T-helper 1 cell (primary cell): ENCODE data around the gene OPCML.
"Not testable (repeated sequence)": the region's sequence is repeated elsewhere in the genome, so short reads cannot be mapped to it uniquely, and the experiment has no call there.

ENCODE experiments used
- DNase-seq, 5 donors: peaks; one replicate each; pipeline ENCODE4 v3.0.0-alpha.2; 2012 to 2020

The OPCML gene

DNA sequence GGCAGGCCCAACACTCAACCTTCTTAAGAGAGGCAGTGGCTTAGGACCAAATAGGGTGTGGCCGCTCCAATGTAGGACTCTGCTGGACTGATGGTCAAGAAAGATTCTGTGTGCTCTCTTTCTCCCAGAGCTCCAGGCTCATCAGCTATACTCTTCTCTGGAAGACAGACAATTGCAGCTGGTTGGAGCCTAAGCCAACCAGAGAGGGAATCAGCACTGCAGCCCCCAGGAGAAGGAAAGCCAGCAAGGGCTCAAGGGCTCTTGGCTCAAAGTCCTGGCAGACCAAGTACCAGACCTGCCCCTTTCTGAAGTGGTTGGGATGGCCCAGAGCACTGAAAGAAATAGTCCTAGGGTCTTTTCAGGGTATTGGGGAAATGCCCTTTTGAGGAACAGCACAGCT, 1084.5 kb downstream of the OPCML start:
- DNase-seq, result no peak

DNA sequence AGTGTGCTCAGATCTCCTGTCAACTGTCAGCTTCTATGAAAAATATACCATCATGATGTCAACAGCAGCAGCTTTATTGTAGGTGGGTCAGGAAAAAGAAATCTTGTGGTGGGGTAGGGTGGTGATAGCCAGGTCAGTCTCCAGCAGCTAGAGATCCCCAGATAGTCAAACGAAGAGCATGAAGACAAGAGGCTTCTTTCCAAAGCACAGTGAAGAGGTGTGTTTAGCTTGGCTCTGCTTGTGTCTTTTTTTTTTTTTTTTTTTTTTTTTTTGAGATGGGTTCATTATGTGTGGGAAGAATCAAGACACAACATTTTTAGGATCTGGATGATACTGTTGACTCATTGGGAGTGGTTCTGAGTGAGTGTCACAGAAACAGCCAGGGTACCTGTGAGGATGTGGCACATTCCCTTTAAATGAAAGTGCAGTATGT, 1086.4 kb downstream of the OPCML start:
- no peak for DNase-seq

DNA sequence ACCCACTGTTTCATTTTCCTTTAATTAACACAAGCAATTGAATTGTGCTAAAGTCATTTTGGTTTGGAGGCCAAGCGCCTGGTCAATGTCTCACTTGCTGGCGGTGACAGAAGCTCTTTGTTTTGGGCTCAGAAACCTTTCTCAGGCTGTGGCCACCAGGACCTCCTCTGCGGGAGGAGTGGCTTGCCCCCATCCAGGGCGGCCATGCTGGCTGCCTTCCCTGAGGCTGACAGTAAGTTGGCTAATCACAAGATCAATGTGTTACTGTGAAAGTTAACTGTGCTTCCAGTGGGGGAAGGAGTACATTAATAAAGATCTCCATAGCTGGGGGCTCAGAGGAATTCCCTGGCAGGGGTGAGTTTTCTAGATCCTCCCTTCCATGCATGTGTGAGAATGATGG, 1087.4 kb downstream of the OPCML start:
- DNase-seq, result no peak

DNA sequence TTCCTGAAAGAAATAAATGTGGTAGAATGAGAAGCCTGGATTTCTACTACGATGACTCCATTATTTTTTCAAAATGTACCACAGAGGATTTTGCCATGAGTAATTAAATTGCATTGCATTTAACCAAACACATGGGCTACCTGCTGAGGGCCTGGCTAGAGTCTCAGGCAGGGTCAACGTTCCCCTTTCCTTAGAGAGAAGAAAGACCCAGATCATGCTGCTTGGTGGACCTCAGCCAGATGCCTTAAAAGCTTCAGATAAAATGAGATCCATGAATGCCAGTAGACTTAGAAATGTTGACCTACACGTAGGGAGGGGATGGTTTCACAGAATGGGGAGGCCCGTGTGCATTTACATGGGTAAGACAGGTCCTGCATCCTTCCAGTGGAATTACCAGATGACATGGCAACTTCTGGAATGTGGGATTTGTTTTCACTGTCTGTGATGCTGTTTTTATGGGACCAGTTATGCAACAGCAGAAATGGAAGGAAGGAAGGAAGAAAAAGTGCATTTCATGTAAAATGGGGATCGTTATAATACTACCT, 1092.5 kb downstream of the OPCML start:
- DNase-seq, result no peak

DNA sequence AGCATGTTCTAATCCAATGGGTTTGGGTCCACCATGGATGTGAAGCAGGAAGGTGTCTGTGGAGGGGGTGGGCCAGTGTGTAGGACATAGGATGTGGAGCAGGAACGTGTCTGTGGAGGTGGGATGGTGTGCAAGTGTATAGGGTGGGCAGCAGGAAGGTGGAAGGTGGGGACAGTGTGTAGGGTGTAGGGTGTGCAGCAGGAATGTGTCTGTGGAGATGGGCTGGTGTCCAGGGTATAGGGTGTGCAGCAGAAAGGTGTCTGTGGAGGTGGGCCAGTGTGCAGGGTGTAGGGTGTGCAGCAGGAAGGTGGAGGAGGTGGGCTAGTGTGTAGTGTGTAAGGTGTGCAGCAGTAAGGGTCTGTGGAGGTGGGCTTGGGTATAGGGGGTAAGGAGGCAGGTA, 1093.9 kb downstream of the OPCML start:
- DNase-seq, result no peak

DNA sequence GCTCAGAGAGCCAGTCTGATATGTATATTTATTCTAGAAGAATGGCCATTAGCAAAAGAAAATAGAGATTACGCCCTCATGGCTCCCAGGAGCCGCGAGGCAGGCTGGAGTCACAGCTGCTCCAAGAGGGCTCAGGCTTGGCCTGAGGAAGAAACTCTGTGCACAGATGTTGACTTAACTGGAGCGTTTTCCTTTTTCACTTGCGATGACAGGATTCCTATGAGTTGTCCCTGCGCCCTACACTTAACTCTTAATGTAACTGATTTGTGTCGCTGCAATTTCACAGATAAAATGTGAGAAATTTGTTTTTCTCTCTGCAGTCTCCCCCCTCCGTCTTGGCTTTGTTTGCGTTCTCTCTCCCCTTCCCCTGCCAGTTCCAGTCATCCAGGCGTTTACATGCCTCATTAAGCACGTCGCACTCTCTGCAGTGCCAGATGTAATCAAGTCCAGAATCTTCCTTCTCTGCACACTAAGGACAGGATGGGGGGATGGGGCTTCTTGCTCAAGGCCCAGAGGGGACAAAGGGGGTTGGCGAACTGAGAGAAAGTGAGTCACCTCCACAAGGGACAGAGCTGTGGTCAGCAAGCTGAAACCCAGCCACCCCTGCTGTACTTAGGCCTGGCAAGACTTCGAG, 1101.8 kb downstream of the OPCML start:
- DNase-seq, result no peak

DNA sequence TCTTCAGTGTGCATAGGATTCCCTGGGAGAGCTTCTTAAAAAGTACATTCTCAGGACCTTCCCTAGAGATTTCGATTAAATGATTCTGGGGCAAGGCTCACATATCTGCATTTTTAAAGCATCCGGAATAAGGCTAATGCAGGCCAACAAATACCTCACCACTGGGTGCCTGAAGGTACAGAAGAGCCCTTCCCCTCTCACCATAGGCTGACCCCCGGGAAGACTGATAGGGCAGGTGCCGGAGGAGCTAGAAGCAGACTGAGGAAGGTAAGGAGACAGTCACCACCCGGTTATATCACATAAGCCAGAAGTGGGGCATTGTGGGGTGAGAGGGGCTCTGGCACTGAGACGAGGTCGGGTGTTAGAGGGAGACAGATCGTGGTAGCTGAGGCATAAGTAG, 1102.6 kb downstream of the OPCML start:
- no peak for DNase-seq

DNA sequence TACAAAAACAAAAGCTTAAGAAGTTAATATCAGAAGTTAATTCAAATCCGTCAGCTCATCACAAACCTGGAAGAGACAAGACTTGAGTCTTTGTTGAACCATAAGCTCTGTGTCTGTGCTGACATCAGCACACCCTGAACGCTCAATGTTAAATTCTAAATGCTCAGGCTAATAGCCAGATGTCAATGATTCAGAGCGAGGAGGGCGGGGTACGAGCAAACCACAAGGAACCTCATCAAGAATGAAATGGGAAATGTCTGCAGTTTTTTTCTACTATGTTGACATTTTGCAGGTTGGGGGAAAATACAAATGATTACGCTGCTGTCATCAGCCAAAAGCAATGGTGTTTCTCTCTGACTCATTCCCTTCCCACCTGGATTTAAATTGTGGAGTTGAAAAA, 1104.7 kb downstream of the OPCML start:
- DNase-seq, result no peak

DNA sequence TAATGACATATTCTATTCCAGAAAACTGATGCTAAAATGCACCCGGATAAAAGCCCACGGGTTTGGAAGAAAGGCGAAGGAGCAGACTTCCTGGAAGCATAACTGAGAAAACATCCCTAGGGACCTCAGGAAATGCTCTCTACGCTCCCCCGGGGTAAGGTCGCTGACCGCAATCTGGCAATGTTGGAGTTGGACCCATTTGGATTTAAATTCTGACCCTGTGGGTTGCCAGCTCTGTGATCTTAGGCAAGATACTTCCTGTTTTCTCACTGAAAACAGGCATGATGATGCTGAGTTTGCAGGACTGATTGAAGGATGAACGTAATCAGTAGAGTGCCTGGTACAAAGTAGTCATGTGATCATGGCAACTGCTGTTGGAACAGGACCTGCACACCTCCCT, 1107.9 kb downstream of the OPCML start:
- no peak for DNase-seq

DNA sequence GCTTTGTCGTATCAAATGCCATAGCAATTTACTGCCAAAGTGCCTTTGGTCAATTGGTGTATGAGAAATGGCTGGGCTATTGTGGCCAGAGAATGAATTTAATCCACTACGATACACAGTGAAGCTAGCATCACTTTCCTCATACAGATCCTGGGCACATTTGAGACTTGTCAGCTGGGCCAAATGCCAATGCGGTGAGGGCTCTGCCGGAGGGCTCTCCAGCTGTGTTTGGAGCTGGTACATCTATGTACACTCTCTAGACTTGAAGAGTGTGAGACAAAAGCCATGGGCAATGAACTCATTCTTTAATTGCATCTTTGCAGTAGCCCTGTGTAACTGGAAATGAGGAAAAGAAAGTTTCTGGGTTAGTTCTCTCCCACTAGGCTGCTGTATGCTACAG, 1109.0 kb downstream of the OPCML start:
- no peak for DNase-seq

DNA sequence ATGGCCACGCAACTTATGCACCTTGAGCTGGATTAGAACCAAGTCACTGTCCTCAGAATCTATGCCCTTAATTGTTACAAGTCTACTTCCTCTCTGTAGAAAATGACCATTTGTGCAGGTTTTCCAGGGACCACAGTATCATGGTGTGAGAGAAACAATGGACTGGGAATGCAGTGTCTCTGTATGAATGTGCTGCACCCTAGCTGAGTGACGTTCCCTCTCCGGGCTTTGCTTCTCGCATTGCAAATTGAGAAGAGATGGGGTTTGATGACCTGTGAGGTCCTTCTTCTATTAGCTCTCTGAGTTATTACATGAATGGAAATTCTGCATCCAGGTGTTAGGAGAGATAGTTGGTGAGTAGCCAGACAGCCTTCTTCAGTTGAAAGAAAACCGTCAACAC, 1109.6 kb downstream of the OPCML start:
- DNase-seq, result no peak

DNA sequence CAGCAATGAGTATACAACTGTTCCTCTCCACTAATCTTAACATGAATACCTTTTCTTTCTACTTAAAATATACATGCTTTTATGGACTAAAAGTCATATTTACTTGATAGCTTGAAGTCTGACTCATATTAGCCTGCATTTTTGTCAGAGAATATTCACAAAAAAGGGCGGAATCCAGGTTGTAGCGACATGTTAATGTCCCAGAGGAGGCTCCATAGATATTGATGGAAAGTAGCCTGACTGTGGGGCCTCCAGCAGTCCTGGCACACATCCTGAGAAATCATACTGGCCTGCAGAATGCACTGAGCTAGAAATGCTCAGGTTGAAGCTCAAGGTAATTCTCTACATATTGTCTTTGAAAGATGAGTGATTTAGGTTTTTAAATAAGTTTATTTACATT, 1110.7 kb downstream of the OPCML start:
- no peak for DNase-seq

DNA sequence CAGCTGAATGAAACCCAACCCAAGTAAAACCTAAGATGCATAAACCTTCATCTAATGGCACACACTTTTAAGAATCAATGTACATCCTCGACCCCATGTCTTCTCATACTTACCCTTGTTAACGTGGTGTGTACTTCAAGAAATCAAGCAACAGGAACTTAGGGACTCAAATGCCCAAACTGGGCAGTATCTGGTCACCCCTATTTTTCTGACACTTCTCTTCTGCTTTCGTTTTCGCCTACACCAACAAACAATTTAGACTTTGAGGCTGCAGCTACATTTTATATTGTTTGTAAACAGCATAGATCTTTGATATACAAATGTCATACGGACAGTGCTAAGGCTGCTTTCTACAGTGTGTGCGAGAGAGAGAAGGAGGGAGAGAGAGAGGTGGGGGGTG, 1117.8 kb downstream of the OPCML start:
- no peak for DNase-seq

DNA sequence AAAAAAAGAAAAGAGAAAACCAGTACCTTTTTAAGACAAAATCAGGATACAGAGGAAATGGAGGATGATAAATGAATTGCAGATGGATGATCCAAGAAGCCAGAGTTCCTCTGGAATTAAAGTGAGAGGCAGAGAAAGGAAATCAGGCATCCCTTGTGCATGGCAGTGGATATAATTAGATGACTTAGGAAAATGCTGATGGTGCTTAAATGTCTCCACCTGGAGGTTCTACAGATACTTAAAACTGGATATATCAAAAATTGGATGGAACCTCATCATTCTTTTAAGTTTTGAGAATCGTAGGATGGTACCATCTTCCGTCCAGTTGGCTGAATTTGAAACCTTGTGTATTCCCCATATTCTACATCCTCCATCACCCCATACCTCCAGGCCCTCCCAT, 1121.9 kb downstream of the OPCML start:
- DNase-seq, result no peak

DNA sequence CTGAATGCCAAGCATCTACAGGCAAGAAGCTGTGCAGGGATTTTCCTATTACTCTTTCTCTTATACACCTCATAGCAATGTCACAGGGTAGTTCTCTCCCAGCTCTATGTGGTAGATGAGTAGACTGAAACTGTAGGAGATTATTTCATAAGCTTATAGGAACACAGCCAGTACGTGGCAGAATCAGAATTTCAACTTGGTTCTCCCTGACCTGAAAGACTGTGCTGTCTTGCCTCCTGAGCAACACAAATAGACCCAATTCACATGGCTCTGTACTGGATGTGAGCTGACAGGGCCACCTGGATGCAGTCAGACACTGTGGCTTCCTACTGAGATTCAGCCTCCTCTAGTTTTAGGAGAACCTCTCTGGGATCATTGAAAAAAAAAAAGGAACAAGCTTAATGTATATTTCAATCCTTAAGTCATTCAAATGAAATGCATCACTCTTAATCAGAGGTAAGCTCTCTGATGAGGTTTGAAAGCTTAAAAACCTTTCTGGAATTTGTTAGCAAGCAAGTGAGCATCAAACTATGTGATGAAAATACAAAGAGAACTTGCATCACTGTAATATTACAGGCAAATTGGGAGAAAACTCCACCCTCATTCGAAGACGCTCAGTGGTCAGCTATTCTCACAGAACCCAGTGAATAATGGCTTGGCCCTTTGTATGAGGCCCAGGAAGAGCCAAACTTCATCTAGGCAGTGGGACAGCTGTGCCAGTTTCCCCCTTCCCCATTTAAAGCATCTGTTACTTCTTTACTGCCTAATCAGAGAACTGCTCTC, 1122.5 kb downstream of the OPCML start:
- DNase-seq, result no peak

DNA sequence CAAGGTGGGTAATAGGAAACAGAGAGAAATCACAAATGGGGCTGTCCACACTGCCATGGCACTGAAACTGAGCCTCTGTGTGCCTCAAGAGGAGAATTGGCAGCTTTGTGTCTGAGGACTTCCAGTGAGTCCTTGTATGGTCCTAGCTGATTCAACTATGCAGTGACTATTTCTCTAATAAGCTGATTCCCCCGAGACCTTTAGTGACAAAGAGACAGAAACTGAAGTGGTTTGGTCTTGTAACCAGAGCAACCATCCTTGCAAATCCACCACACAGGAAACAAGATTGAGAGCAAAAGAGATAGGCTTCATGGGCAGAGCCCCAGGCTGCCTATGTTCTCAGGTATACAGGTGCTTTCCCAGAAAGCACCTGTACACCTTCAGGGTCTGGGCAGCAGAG, 1123.4 kb downstream of the OPCML start:
- no peak for DNase-seq

DNA sequence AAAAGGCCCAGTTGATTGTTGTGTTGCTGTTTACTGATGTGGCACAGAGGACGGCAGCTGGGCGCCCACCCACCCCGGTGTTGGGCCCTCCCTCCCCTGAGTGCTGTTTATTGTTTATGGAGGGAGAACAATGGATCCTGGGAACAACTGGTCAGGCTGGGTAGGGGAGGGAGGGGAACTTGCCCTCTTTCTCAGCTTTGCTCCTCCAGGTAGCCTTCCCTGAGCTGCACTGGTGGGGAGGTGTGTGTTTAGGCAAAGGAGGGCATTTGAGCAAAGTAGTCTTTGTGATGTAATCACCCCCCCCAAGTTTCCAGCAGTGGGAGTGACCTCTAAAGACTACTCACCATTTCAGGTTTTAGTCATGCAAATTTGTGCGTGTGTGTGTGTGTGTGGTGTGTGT, 1126.6 kb downstream of the OPCML start:
- DNase-seq, result no peak

DNA sequence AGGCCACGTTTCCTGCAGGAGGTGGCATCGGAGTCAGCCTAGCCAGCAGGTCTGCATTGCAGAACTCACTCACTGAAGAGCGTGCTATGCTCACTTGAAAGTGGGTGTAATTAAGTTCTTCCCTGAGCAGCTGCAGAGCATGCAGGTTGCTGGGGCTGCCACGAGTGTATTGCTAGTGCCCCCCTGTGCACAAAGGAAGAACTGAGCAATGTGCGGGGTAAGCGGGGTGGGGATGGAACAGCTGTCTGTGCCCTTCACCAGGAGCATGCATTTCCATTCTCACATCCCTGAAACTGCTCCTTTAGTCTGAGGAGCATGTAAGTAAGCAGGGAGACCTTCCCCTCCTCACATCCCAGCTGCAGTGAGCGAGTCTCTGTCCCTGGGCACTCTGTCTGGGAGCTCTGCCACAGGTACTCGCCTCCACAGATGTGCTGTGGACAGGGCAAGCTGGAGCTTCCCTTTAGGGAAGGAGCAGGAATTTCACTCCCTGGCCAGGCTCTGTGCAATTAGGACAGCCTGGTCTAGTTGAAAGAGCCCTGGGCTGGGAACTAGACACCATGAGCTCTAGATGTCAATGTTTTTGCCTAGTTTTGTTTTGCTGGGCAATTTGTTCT, 1130.1 kb downstream of the OPCML start:
- DNase-seq, result peak in 1 of 5 donors; percentile 40

DNA sequence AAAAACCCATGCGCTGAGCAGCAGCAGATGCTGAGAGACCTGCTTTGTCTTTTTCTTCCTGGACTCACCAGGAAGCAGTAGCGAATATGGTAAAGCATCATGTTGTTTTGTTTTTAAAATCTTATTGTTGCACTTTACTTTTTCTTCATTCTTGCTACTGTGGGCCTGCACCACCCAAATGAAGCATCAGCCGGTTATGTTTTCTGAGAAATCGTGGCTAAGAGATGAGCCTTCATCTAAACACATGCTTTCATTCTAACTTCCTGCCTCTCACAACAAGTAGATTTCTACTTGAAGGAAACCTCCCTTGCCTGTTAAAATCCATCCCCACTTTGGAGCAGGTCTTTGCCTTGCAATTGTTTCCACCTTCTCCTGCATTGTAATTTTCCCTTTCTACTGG, 1136.0 kb downstream of the OPCML start:
- peak in 1 of 5 donors; percentile 8 for DNase-seq

DNA sequence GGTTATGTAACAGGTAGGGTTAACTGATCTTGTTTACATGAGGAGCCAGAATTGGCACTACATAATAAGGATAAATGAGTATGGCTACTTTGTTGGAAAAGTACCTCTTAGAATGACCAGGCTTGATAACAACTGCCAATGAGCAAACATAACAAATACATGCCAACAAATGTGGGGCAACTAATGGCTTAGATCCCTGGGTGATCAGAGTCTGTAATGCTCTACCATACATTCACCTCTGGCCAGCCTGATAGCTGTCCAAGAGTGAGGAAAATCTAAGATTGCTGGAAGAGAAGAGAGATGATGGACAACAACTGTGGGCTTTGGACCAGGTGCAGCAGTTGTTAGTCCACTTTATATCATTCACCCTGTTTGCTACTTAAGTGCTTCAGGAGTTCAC, 1136.9 kb downstream of the OPCML start:
- no peak for DNase-seq

DNA sequence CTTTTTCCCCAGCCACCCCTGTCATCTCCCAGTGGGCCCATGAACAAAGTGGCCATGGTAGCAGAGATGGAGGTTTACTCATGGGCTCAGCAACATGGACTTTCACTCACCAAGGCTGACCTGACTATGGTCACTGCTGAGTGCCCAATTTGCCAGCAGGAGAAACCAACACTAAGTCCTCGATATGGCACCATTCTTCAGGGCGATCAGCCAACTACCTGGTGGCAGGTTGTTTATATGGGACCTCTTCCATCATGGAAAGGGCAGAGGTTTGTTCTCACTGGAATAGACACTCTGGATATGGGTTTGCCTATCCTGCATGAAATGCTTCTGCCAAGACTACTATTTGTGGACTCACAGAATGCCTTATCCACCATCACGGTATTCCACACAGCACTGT, 1152.8 kb downstream of the OPCML start:
- no peak for DNase-seq

DNA sequence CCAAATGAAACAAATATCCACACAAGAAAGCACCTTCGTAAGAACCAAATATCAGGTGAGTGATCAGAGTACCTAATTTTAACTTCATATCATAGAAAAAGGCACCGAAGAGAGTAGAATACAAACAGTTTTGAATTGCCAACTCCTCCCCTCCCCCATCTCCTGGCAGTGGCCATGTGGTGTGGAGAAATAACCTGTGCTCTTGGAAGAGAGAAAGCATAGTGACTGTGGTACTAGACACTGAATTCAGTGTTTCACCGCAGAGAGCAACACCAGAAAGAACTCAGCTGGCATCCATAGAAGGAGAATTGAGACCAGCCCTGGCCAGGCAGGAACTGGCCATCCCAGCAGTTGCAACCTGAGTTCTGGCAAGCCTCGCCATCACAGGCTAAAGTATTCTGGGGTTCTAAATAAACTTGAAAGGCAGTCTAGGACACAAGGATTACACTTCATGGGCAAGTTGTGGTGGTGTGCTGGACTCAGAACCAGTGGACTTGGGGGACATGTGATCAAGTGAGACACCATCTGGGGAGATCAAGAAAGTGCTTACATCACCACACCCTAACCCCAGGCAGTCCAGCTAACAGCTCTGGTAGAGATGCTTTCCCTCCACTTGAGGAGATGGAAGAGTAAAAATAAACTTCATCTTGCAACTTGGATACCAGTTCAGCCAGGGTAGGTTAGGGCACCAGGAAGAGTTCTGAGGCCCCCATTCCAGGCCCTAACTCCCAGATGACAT, 1158.7 kb downstream of the OPCML start:
- no peak for DNase-seq

DNA sequence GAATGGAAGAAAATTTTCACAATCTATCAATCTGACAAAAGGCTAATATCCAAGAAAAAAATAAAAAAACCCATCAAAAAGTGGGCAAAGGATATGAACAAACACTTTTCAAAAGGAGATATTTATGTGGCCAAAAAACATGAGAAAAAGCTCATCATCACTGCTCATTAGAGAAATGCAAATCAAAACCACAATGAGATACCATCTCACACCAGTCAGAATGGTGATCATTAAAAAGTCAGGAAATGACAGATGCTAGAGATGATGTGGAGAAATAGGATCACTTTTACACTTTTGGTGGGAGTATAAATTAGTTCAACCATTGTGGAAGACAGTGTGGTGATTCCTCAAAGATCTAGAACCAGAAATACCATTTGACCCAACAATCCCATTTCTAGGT, 1162.2 kb downstream of the OPCML start:
- not testable (repeated sequence) for DNase-seq
